GOT3 (cell line): Measurements from ENCODE around the gene PPIH.
"Not testable (repeated sequence)": the region's sequence is repeated elsewhere in the genome, so short reads cannot be mapped to it uniquely, and the experiment has no call there.

Source experiments
- DNase-seq: peaks from one replicate; lab custom pipeline; 2025; ENCODE audit warnings: mixed read lengths; lab: John Stamatoyannopoulos, UW

PPIH gene

GRCh38 chr1:42657981-42658876 lies at the start of gene PPIH:
TSS of gene PPIH (plus strand) at chr1:42658423. CDS start at chr1:42658447, 24 bp downstream.
- DNase-seq: peak; percentile 68

GRCh38 chr1:42613803-42614131 lies 44.5 kb upstream of the PPIH start:
- DNase-seq: no peak

GRCh38 chr1:42618866-42619265 lies 39.4 kb upstream of the PPIH start:
- no peak for DNase-seq

GRCh38 chr1:42620307-42620706 lies 37.9 kb upstream of the PPIH start:
- DNase-seq: no peak

- not testable (repeated sequence) for DNase-seq
Measured at GRCh38 chr1:42621180-42621579, 37.0 kb upstream of the PPIH start.

- not testable (repeated sequence) for DNase-seq
Measured at GRCh38 chr1:42627205-42627604, 31.0 kb upstream of the PPIH start.

GRCh38 chr1:42639116-42639515 lies 19.1 kb upstream of the PPIH start:
- DNase-seq: no peak

GRCh38 chr1:42646056-42646455 lies 12.2 kb upstream of the PPIH start:
- DNase-seq: no peak

- DNase-seq: no peak
Measured at GRCh38 chr1:42657201-42657600, 1.0 kb upstream of the PPIH start.

GRCh38 chr1:42658877-42659337 lies 684 bp downstream of the PPIH start:
- no peak for DNase-seq

GRCh38 chr1:42660907-42661500 lies 2.8 kb downstream of the PPIH start:
- DNase-seq: no peak

- no peak for DNase-seq
Measured at GRCh38 chr1:42669936-42670335, 11.7 kb downstream of the PPIH start.

- DNase-seq: no peak
Measured at GRCh38 chr1:42670425-42670824, 12.2 kb downstream of the PPIH start.

GRCh38 chr1:42674214-42674613 lies 16.0 kb downstream of the PPIH start:
- DNase-seq: no peak

GRCh38 chr1:42674682-42675081 lies 16.5 kb downstream of the PPIH start:
- DNase-seq: no peak

GRCh38 chr1:42675467-42675866 lies 17.2 kb downstream of the PPIH start:
- DNase-seq: no peak

- no peak for DNase-seq
Measured at GRCh38 chr1:42676534-42677087, 18.4 kb downstream of the PPIH start.

GRCh38 chr1:42679364-42679983 lies 21.3 kb downstream of the PPIH start:
- DNase-seq: no peak

GRCh38 chr1:42680055-42680454 lies 21.8 kb downstream of the PPIH start:
- DNase-seq: no peak

- no peak for DNase-seq
Measured at GRCh38 chr1:42680921-42681683, 22.9 kb downstream of the PPIH start.

GRCh38 chr1:42681741-42682483 lies 23.7 kb downstream of the PPIH start, which contains the start of gene YBX1:
TSS of gene YBX1 (plus strand) at chr1:42682418. CDS start at chr1:42682566, 148 bp downstream.
- DNase-seq: peak; percentile 95
